Fibroblast of the aortic adventitia (primary cell): ENCODE data around the gene RAB4B. TPM values are rescaled to one million over a fixed set of nuclear protein-coding genes. Genes with fewer than 3 reads are reported as not detected.
"Not testable (repeated sequence)": the region's sequence is repeated elsewhere in the genome, so short reads cannot be mapped to it uniquely, and the experiment has no call there.

Source experiments
- DNase-seq: peaks from one replicate; pipeline ENCODE4 v3.0.0-alpha.2; 2010; ENCODE audit warnings: low read depth
- H3K4me3 ChIP-seq: 2 replicates; pipeline ENCODE4 v1.5.1; 2011; ENCODE audit warnings: low read depth, mild to moderate bottlenecking, control low read depth, low read length, moderate library complexity
- total RNA-seq: library from RNA; depleted of rRNA; stranded (reverse); fragments of >200 nt; gene quantifications from 2 replicates; pipeline ENCODE4 v1.2.3, GENCODE V29; 2012; ENCODE audit warnings: low replicate concordance
- TF ChIP-seq, protein P1 (sequence below): IDR thresholded peaks from 2 replicates; pipeline ENCODE4 v1.5.1; 2011; ENCODE audit warnings: mild to moderate bottlenecking, low read length, control low read depth, inconsistent platforms; ENCODE audit not compliant: insufficient read depth

Gene RAB4B
- total RNA-seq, 1 donor, result 10.1 TPM

DNA sequence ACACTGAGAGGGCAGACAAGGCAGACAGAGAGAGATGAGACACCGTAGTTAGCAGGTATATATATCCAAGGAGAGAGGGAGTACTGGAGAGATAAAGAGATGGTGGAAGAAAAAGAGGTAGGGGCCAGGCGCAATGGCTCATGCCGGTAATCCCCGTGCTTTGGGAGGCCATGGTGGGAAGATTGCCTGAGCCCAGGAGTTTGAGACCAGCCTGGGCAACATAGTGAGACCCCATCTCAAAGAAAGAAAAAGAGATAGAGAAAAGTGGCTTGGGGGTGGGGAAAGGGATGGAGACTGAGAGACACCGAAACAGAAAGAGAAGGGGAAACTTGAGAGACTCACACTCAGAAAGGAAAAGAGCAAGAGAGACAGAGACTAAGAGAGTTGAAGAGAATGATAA is 2.5 kb downstream of the RAB4B start:
- TF ChIP-seq, protein P1, sequence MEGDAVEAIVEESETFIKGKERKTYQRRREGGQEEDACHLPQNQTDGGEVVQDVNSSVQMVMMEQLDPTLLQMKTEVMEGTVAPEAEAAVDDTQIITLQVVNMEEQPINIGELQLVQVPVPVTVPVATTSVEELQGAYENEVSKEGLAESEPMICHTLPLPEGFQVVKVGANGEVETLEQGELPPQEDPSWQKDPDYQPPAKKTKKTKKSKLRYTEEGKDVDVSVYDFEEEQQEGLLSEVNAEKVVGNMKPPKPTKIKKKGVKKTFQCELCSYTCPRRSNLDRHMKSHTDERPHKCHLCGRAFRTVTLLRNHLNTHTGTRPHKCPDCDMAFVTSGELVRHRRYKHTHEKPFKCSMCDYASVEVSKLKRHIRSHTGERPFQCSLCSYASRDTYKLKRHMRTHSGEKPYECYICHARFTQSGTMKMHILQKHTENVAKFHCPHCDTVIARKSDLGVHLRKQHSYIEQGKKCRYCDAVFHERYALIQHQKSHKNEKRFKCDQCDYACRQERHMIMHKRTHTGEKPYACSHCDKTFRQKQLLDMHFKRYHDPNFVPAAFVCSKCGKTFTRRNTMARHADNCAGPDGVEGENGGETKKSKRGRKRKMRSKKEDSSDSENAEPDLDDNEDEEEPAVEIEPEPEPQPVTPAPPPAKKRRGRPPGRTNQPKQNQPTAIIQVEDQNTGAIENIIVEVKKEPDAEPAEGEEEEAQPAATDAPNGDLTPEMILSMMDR, result no peak
- no peak for DNase-seq
- H3K4me3 ChIP-seq, result no peak overlapping the region

DNA sequence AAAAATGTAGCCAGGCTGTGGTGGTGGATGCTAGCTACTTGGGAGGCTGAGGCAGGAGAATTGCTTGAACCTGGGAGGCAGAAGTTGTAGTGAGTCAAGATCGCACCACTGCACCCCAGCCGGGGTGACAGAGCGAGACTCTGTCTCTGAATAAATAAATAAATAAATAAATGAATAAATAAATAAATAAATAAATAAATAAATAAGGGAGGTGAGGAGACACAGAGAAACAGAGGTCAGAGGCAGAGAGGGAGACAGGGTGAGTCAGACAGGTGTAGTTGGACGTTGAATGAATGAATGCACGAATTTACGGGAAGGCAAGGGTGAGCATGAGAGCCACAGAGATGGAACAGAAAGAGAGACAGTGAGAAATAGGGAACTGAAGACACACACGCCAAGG is 3.1 kb downstream of the RAB4B start:
- TF ChIP-seq, protein P1, result no peak
- no peak for DNase-seq
- H3K4me3 ChIP-seq, result no peak overlapping the region

DNA sequence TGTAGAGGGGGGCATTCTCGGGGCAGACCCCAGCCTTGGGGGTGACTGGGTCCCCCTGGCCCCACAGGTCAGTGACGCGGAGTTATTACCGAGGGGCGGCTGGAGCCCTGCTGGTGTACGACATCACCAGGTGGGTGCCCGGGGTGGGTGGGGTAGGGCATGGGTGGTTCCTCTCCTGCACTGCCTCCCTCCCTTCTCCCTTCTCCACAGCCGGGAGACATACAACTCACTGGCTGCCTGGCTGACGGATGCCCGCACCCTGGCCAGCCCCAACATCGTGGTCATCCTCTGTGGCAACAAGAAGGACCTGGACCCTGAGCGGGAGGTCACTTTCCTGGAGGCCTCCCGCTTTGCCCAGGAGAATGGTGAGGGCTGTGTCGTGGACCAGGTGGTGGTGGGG is 5.7 kb downstream of the RAB4B start:
- no peak overlapping the region for H3K4me3 ChIP-seq

DNA sequence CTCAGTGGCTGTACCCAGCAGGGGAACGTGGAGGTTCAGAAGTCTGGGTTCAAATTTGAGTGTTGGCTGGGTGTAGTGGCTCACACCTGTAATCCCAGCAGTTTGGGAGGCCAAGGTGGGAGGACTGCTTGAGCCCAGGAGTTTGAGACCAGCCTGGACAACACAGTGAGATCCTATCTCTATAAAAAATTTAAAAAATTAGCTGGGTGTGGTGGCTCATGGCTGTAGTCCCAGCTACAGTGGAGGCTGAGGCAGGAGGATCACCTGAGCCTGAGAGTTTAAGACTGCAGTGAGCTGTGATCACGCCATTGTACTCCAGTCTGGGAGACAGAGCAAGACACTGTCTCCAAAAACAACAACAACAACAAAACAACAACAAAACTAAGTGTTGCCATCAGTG is 6.1 kb downstream of the RAB4B start:
- H3K4me3 ChIP-seq, DNase-seq: not testable (repeated sequence)

More for the DNA sequence above, 5.7 kb downstream of the RAB4B start:
- no peak for DNase-seq
- TF ChIP-seq, protein P1, result no peak

DNA sequence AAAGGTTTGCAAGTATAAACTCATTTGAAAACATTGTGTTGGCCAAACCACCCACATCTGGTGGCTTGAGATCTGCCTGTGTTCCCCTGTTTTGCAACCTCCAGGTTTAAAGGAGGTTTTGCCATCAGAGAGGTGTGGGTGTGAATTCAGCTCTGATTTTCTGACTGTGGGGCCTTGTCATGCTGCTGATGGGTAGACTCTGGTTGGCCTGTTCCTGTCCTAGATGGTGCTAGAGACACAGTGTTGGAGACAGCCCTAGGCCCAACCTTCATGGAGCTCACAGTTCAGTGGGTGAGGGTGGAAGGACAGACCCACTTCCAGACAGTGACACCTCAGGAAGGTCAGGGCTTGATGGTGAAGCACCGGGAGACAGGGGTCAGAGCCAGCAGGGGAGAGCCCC is 7.5 kb downstream of the RAB4B start:
- no peak overlapping the region for H3K4me3 ChIP-seq
- DNase-seq, result no peak
- TF ChIP-seq, protein P1, result no peak

DNA sequence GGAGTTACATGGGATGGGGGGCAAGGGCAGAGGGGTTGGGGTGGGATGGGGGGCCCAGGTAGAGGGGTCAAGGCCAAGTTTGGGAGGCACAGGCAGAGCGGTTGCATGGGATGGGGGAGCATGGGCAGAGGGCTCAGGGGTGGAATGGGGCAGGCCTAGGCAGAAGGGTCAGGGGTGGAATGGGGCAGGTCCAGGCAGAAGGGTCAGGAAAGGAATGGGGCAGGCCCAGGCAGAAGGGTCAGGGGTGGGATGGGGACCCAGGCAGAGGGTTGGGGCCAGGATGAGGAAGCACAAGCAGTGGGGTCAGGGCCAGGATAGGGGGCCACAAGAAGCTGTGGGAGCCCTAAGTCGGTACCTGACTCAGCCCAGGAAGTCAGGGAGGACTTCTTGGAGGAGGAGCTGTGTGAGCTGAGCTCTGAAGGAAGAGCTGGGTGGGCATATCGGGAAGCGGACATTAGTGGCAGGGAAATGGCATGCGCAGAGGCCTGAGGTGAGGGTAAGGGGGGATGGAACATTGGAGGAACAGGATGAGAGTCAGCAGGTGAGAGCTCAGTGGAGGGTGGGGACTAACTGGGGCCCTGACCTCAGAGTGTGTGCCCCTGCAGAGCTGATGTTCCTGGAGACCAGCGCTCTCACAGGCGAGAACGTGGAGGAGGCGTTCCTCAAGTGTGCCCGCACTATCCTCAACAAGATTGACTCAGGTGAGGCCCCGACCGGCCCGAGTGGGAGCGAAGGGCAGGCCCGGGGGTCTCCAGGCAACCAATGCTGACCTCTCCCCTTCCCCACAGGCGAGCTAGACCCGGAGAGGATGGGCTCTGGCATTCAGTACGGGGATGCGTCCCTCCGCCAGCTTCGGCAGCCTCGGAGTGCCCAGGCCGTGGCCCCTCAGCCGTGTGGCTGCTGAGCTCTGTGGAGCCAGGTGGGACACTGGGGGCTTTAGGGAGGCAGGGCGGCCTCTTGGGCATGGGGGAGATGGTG is 8.3 kb downstream of the RAB4B start:
- TF ChIP-seq, protein P1, result no peak
- no peak overlapping the region for H3K4me3 ChIP-seq
- DNase-seq, result no peak

DNA sequence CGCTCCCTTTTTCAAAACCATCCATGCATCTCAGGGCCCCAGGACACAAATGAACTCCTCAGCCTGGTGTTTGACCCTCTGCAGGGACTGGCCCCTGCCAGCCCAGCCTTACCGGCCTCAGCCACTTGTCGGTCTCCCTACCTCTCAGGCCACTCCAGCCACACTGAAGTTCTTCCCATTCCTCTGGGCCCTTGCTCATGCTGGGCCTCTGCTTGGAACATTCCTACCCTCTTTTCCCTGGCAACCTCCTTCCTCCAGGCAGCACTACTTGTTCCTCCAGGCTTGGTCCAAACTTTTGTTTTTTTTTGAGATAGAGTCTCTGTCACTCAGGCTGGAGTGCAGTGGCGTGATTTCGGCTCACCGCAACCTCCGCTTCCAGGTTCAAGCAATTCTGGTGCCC is 13.3 kb downstream of the RAB4B start:
- TF ChIP-seq, protein P1, result no peak
- DNase-seq, result no peak
- H3K4me3 ChIP-seq, result no peak overlapping the region
